22Rv1 (cell line): ENCODE results near the gene TMEM63B.

ENCODE experiments used
- H3K27ac ChIP-seq: fragments of 450-650 bp; 2 replicates; pipeline ENCODE4 v1.5.1; 2017
- ZFX ChIP-seq: fragments of 450-650 bp; IDR thresholded peaks from 2 replicates; pipeline ENCODE4 v1.6.1; 2017; ENCODE audit warnings: antibody characterized with exemption, borderline replicate concordance
- TF ChIP-seq, protein P1 (sequence below): fragments of 450-650 bp; IDR thresholded peaks from 2 replicates; pipeline ENCODE4 v1.5.1; 2017; ENCODE audit warnings: mild to moderate bottlenecking

The TMEM63B gene

DNA sequence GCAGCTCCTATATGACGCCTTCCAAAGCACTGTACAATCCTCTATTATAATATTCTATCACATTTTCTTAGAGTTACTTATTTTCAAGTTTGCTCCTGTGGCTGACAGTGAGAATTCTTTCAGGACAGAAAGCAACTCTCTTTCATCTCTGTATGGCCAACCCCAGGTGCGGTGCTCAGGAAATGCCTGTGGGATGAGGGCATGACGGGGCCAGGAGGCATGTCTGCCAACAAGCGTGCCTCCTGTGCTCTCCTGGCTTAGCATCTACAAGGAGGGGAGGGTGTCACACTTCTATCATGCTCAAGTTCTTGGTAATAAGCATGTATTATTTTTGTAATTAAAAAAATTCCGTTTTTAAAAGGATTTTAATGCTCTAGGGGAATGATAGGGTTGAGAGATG is 11.5 kb upstream of the TMEM63B start:
- TF ChIP-seq, protein P1, sequence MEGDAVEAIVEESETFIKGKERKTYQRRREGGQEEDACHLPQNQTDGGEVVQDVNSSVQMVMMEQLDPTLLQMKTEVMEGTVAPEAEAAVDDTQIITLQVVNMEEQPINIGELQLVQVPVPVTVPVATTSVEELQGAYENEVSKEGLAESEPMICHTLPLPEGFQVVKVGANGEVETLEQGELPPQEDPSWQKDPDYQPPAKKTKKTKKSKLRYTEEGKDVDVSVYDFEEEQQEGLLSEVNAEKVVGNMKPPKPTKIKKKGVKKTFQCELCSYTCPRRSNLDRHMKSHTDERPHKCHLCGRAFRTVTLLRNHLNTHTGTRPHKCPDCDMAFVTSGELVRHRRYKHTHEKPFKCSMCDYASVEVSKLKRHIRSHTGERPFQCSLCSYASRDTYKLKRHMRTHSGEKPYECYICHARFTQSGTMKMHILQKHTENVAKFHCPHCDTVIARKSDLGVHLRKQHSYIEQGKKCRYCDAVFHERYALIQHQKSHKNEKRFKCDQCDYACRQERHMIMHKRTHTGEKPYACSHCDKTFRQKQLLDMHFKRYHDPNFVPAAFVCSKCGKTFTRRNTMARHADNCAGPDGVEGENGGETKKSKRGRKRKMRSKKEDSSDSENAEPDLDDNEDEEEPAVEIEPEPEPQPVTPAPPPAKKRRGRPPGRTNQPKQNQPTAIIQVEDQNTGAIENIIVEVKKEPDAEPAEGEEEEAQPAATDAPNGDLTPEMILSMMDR, result no peak
- TF ChIP-seq ZFX, result no peak
- H3K27ac ChIP-seq, result no peak overlapping the region

DNA sequence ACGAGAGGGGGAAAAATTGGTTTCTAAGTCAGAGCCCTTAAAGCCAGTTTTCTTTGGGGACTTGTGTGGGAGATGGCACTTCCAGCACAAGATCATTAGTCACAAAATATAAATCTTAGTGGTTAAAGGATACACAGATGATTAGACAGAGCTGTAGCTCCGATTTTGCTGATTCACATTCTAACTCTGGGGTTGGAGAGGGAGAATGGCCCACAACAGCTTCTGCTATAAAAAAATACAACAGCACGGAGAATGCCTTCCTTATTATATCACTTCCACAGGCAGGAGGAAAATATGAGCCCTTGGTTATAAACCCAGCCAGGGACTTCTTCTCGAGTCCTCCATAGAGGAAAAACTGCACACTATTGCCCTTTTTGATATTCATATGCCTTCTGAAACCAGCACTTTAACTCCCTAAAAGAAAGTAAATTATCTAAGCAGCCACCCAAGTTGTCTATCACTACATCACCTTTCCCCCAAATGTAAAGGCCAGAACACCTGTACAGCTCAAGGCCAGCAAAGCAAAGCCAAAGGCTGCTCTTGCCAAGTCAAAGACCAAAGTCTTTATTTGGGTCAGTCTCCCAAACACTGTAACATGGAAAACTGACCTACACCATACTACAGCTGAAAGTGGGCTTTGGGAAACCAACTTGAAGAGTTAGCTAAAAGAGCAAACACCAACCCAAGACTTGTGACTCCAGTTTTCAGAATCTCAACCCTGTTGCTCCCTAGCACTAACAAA is 10.5 kb upstream of the TMEM63B start:
- TF ChIP-seq ZFX, result no peak
- TF ChIP-seq, protein P1, result no peak
- H3K27ac ChIP-seq, result no peak overlapping the region

DNA sequence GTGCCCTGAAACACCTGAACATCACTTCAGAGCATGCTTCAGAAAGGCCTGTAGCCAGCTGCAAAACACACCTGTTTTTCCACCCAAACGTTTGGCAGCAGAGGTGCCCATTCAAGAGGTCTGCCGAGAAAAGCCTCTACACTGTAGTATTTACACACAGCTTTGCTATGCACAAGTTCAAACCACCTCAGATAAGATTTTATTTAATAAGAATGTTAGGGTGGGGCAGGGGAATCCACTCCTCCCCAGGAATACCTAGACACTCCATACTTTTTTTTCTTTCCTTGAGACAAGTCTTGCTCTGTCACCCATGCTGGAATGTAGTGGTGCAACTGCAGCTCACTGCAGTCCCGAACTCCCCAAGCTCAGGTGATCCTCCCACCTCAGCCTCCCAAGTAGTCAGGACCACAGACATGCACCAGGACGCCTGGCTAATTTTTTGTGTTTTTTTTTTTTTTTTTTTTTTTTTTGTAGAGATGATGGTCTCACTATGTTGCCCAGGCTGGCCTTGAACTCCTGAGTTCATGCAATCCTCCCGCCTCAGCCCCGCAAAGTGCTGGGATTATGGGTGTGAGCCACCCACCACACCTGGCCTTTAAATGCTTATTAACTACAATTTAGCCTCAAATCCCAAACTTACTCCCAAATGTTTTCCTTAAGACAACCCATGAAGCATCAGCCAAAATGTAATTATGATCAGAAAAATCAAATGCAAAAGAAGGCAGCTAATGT is 9.8 kb upstream of the TMEM63B start:
- H3K27ac ChIP-seq, result no peak overlapping the region
- no peak for TF ChIP-seq ZFX
- TF ChIP-seq, protein P1, result no peak

DNA sequence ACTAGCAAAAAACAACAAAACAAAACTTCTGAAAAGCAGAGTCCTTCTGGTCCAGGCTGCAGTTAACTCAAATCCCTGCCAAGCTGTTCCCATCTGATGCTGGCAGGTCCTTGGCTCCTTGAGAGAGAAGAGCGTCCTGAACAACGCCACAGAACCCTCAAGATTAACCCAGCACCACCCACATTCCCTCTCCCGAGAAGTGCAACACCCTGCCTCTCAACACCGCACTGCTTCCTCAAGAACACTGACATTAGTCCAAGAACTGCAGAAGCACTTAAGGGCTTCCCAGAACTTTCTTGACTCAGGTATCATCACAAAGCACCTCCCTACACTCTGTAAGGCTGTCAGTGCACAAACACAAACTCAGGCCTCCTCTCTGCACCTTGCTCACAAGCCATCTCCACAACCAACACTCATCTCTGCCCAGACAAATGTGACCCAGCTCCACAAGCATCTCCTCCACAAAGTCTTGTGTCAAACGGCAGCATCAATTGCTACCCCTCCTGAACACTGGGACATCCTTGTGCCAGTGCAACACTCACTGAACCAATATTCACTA is 7.6 kb upstream of the TMEM63B start:
- no peak overlapping the region for H3K27ac ChIP-seq

DNA sequence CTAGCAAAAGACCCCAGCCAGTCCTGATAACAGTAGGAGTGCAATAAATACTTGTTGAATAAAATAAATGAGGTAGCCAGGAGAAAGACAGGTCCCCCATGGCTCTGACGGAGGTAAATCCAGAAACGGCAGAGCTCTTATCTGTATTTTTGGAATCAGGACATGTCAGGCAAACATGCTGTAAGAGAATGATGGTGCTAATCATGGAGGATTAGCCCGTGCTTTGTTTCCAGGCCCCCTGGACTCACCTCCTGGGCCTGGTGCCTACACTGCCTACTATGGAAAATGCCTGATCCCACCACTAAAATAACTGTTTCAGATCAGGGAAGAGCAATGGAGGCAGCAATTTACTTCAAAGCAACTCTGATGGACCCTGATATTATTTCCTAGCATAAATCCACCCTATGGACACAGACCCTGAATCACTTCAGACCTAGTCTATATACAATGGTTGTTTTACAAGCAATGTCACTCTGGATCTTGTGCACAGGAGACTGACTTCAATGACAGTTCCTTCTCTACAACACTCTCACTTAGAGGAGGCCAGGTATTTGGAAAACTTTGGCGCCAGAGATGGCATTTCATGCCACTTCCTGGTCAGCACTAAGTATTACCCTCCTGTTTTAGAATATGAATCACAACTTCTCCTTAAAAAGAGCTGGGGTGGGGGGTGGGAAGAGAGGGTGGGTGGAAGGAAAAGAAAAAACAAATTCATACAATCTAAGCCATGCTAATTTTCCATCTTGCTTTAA is 6.5 kb upstream of the TMEM63B start:
- TF ChIP-seq ZFX, result no peak
- TF ChIP-seq, protein P1, result no peak
- H3K27ac ChIP-seq, result no peak overlapping the region

More for the DNA sequence above, 7.6 kb upstream of the TMEM63B start:
- no peak for TF ChIP-seq ZFX
- TF ChIP-seq, protein P1, result no peak

DNA sequence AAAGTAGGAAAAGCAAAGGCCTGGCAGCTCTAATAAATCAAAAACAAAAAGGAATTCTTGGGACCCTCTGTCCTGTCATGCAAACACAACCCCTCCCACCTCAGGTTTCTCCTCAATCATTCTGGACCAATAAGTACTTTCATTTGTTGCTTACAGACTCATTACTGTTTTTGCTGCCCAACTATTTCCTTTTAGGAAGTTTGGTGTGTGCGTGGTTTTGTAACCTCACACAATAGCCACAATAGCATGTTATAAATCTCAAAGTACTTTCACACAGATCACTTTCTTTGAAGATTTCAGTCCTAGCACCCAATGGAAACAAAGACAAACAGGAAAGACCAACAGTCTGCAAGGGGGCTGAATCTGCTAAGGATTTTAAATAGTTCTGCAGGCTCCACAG is 4.6 kb upstream of the TMEM63B start:
- no peak for TF ChIP-seq ZFX
- TF ChIP-seq, protein P1, result no peak
- 0 out of 2 replicates have a peak overlapping the region, but pooled peaks have one; percentile 10 for H3K27ac ChIP-seq
